ENCODE results near the gene TM4SF18. TPM values are rescaled to one million over a fixed set of nuclear protein-coding genes. Genes with fewer than 3 reads are reported as not detected.

Gene TM4SF18
- total RNA-seq, 1 experiment from 2014 or later = 0.34 TPM

GRCh38 chr3:149356630-149357029 is 23.2 kb upstream of the TM4SF18 start:
- POLR2A ChIA-PET = no interaction called here
- RAD21 ChIA-PET (ENCODE audit: low non-redundant PET in 1 of 2, low total read pairs in 2 of 2, uncharacterized antibody in 2 of 2, unreplicated experiment in 2 of 2) = no interaction called here

GRCh38 chr3:149356044-149356592 is 22.7 kb upstream of the TM4SF18 start:
- CTCF ChIA-PET = interaction anchor here (1.4 kb wide), 1 partner anchor 12 kb away, joined by 5 read pairs; no protein-coding TSS in a partner anchor
- H3K9me3 ChIP-seq (ENCODE audit: control insufficient read depth in 1 of 2, insufficient read depth in 1 of 2, low read depth in 1 of 2, low read length in 2 of 2) = no peaks in the 10 kb centered on the region
- no peak for ATAC-seq
- no peak overlapping the region for H2AFZ ChIP-seq (ENCODE audit: low read depth, low read length, poor library complexity, severe bottlenecking)
- POLR2A ChIA-PET = no interaction called here
- no peaks in the 10 kb centered on the region for H4K20me1 ChIP-seq (ENCODE audit: insufficient read depth)
- intact Hi-C loops (cut with micrococcal nuclease) = no loop called here
- no peaks in the 10 kb centered on the region for H3K79me2 ChIP-seq (ENCODE audit: insufficient read depth, low read length)
- H3K9me2 ChIP-seq (ENCODE audit: insufficient read depth) = no peaks in the 10 kb centered on the region
- H3K36me3 ChIP-seq (ENCODE audit: control insufficient read depth in 1 of 2, insufficient read depth in 2 of 2, low read length in 2 of 2) = no peaks in the 10 kb centered on the region
- RAD21 ChIA-PET (ENCODE audit: low non-redundant PET in 1 of 2, low total read pairs in 2 of 2, uncharacterized antibody in 2 of 2, unreplicated experiment in 2 of 2) = no interaction called here
- no peak overlapping the region for H3K9ac ChIP-seq (ENCODE audit: low read length)
- no peak overlapping the region for H3K27ac ChIP-seq (ENCODE audit: low read depth, low read length)
- H3K4me1 ChIP-seq (ENCODE audit: control insufficient read depth in 1 of 2, insufficient read depth in 2 of 2, low read length in 2 of 2) = peaks cover 3 to 8% of the 10 kb centered on the region in 2 experiments; a peak in 3 of 4 replicates
- BruUV-seq (replicated peaks) = no TSS peak
- H3K27me3 ChIP-seq (ENCODE audit: insufficient read depth, low read length) = no peaks in the 10 kb centered on the region
- no peak overlapping the region for H3K4me3 ChIP-seq (replicated peaks in 1 of 2; ENCODE audit: low read depth in 1 of 2, low read length in 2 of 2)
- DNase-seq (ENCODE audit: low read depth, low spot score) = no peak
- H3K4me2 ChIP-seq (ENCODE audit: low read length) = no peak overlapping the region
- TF ChIP-seq RAD21 (IDR thresholded peaks at IDR 0.05; ENCODE audit: low read depth) = no peak
- TF ChIP-seq, protein P1, sequence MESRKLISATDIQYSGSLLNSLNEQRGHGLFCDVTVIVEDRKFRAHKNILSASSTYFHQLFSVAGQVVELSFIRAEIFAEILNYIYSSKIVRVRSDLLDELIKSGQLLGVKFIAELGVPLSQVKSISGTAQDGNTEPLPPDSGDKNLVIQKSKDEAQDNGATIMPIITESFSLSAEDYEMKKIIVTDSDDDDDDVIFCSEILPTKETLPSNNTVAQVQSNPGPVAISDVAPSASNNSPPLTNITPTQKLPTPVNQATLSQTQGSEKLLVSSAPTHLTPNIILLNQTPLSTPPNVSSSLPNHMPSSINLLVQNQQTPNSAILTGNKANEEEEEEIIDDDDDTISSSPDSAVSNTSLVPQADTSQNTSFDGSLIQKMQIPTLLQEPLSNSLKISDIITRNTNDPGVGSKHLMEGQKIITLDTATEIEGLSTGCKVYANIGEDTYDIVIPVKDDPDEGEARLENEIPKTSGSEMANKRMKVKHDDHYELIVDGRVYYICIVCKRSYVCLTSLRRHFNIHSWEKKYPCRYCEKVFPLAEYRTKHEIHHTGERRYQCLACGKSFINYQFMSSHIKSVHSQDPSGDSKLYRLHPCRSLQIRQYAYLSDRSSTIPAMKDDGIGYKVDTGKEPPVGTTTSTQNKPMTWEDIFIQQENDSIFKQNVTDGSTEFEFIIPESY (IDR thresholded peaks at IDR 0.05; ENCODE audit: extremely low read depth, insufficient replicate concordance, low read length) = no peak
- TF ChIP-seq POLR2A (IDR thresholded peaks at IDR 0.05; ENCODE audit: borderline replicate concordance, extremely low read depth, insufficient read depth, insufficient read length) = no peak
- TF ChIP-seq CTCF (IDR thresholded peaks at IDR 0.05 in 2 of 3, conservative IDR thresholded peaks at IDR 0.05 in 1 of 3; ENCODE audit: borderline replicate concordance in 1 of 3, insufficient read depth in 1 of 3, low read depth in 2 of 3, low read length in 2 of 3) = no peak
- no peak for TF ChIP-seq SRF (IDR thresholded peaks at IDR 0.05; ENCODE audit: low read depth)
- no peak for TF ChIP-seq JUND (IDR thresholded peaks at IDR 0.05)
- TF ChIP-seq ELF1 (IDR thresholded peaks at IDR 0.05; ENCODE audit: borderline replicate concordance, low read depth) = no peak
- no peak for TF ChIP-seq EGR1 (IDR thresholded peaks at IDR 0.05; ENCODE audit: low read depth)
- no peak for TF ChIP-seq ZNF274 (IDR thresholded peaks at IDR 0.05; ENCODE audit: low read depth, low read length)

More at GRCh38 chr3:149356630-149357029, 23.2 kb upstream of the TM4SF18 start:
- H2AFZ ChIP-seq (ENCODE audit: low read depth, low read length, poor library complexity, severe bottlenecking) = no peak overlapping the region
- no peak overlapping the region for H3K27ac ChIP-seq (ENCODE audit: low read depth, low read length)
- H3K4me3 ChIP-seq (replicated peaks in 1 of 2; ENCODE audit: low read depth in 1 of 2, low read length in 2 of 2) = no peak overlapping the region
- no peaks in the 10 kb centered on the region for H3K79me2 ChIP-seq (ENCODE audit: insufficient read depth, low read length)
- DNase-seq (ENCODE audit: low read depth, low spot score) (no peak), ATAC-seq (no peak)
- H3K4me2 ChIP-seq (ENCODE audit: low read length) = no peak overlapping the region
- H3K27me3 ChIP-seq (ENCODE audit: insufficient read depth, low read length) = no peaks in the 10 kb centered on the region
- intact Hi-C loops (cut with micrococcal nuclease) = no loop called here
- H3K9me2 ChIP-seq (ENCODE audit: insufficient read depth) = no peaks in the 10 kb centered on the region
- H4K20me1 ChIP-seq (ENCODE audit: insufficient read depth) = no peaks in the 10 kb centered on the region
- H3K9ac ChIP-seq (ENCODE audit: low read length) = no peak overlapping the region
- TF ChIP-seq JUND (IDR thresholded peaks at IDR 0.05) (no peak), SIN3A (IDR thresholded peaks at IDR 0.05; ENCODE audit: low read depth) (no peak), CBX3 (IDR thresholded peaks at IDR 0.05; ENCODE audit: low read depth) (no peak), YY1 (IDR thresholded peaks at IDR 0.05; ENCODE audit: extremely low read depth, insufficient replicate concordance, low read depth, low read length) (no peak)
- TF ChIP-seq, protein P2, sequence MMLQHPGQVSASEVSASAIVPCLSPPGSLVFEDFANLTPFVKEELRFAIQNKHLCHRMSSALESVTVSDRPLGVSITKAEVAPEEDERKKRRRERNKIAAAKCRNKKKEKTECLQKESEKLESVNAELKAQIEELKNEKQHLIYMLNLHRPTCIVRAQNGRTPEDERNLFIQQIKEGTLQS (IDR thresholded peaks at IDR 0.05) = no peak
- TF ChIP-seq, protein P1 (IDR thresholded peaks at IDR 0.05; ENCODE audit: extremely low read depth, insufficient replicate concordance, low read length) = no peak
- peaks cover 3 to 8% of the 10 kb centered on the region in 2 experiments; a peak in 3 of 4 replicates for H3K4me1 ChIP-seq (ENCODE audit: control insufficient read depth in 1 of 2, insufficient read depth in 2 of 2, low read length in 2 of 2)
- H3K9me3 ChIP-seq (ENCODE audit: control insufficient read depth in 1 of 2, insufficient read depth in 1 of 2, low read depth in 1 of 2, low read length in 2 of 2) = no peaks in the 10 kb centered on the region
- CTCF ChIA-PET = interaction anchor here (1.4 kb wide), 1 partner anchor 13 kb away, joined by 5 read pairs; no protein-coding TSS in a partner anchor
- H3K36me3 ChIP-seq (ENCODE audit: control insufficient read depth in 1 of 2, insufficient read depth in 2 of 2, low read length in 2 of 2) = no peaks in the 10 kb centered on the region
- BruUV-seq (replicated peaks) = no TSS peak

Measured in HCT116 (cell line).